Daoy (cell line): ENCODE measurements around the gene SH2D7. TPM values are rescaled to one million over a fixed set of nuclear protein-coding genes. Genes with fewer than 3 reads are reported as not detected.

Source experiments
- DNase-seq: peaks from one replicate; pipeline ENCODE4 v3.0.0-alpha.2; 2015; ENCODE audit warnings: low read depth
- total RNA-seq: library from RNA; depleted of rRNA; stranded (reverse); fragments of >200 nt; shearing (Covaris generic); gene quantifications from 2 replicates; pipeline ENCODE4 v1.2.3, GENCODE V29; 2014

The SH2D7 gene
- total RNA-seq, 1 experiment from 2014 or later = not detected

- peak; percentile 54 for DNase-seq
Measured at GRCh38 chr15:78061963-78062427, 30.4 kb upstream of the SH2D7 start.

GRCh38 chr15:78063217-78063616, 29.1 kb upstream of the SH2D7 start:
- DNase-seq = no peak

GRCh38 chr15:78063970-78064385, 28.4 kb upstream of the SH2D7 start:
- DNase-seq = no peak

DNA sequence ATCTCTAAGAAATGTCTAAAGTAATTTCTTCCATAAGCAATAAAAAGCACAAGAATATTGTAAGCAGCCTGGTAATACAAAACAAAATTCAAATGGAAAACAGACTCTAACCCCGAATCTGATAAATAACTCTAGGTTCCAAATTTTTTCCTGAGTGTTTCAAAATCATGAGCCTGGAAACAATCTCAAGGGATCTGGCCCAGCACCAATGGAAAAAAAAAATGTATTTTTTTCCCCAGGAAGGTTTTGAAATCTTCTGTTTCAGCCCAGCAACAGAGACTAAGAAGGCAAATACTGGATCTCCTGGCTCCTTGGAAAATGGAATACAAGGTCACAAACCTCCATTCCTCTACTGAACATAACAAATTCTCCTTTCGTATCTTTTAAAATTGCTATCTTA, 27.8 kb upstream of the SH2D7 start:
- DNase-seq = no peak

- DNase-seq = peak; percentile 91
Measured at GRCh38 chr15:78065284-78065872, 27.0 kb upstream of the SH2D7 start.

- no peak for DNase-seq
Measured at GRCh38 chr15:78065973-78066946, 26.1 kb upstream of the SH2D7 start.

DNA sequence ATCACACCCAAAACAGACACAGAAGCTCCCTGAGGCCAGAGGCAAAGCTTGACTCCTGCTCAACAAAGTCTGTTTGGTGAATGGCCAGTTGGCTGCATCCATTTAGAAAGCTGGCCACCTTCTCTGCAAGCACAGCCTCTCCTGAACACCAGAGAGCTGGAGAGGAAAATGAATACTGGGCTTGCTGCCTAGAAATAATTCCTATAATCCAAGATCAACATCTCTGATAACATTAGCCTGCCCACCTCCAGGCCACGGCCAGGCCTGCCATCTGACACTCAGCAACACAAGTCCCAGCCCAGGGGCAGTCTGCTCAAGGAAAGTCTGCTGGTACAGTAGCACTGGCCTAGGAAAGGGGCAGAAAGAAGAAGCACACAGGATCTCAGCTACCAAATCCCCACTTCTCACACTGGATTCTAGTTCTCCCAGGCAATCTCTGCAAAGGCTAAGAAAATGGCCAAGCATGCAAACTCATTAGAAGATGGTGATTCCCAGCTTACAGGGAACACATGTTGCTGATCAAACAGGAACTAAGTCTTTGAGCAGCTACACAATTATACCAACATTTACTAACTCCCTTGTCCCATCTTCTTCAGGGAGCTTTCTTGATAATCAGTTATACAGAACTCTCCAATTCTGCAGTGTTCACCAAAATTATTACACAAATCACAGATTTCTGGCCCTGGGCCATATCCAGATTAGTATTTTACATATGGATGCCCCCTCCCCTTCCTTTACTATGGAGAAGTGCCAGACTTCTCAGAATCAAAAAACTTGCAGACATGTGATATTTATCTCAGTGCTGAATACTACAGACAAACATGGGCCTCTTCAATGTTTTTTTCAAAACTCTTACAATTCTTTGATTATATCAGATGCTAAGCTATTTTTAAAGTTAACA, 24.8 kb upstream of the SH2D7 start:
- DNase-seq = no peak

GRCh38 chr15:78069052-78069414, 23.3 kb upstream of the SH2D7 start:
- DNase-seq = no peak

- no peak for DNase-seq
Measured at GRCh38 chr15:78069462-78070029, 22.8 kb upstream of the SH2D7 start.

DNA sequence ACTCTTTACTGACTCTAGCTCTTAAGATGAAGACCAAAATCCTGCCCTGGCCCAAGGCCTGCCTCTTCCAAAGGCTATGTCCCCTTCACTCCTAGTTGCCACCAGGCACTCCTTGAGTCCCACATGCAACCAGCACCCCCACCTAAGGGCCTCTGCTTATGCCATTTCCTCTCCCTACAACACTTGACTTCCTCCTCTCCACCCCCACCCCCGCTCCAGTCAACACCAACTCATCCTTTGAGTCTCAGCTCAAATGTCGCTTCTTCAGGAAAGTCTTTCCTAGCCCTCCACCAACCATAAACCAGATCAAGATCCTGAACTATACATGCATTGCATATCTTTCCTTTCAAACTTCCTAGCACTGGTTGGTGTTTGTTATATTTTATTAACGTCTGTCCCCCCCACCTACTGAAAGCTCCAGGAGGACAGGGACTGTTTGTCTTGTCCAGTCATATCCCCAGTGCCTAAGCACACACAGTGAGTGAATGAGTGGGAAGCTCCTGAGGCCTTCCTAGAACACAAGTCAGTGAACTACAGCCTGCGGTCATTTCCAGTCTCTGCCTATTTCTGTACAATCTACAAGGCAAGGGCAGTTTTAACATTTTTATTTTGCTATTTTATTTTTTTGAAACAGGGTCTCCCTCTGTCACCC, 22.2 kb upstream of the SH2D7 start:
- no peak for DNase-seq

DNA sequence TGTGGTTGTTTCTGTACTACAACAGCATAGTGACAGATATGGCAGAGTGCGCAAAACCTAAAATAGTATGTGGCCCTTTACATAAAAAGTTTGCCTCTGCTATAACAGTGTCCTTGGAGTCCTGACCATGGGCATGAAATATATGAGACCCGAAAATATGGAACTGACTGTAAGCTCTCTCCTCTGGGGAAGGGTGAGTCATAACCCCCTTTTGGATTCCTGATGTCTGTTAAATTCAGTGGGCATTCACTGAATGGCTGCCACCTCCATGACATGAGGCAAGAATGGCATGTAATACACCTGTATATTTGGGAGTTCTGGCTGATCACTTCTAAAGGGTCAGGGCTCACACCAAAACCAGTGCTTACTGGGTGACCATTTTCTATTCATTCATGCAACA, 21.0 kb upstream of the SH2D7 start:
- DNase-seq = no peak

GRCh38 chr15:78072080-78072892, 20.1 kb upstream of the SH2D7 start:
- no peak for DNase-seq

DNA sequence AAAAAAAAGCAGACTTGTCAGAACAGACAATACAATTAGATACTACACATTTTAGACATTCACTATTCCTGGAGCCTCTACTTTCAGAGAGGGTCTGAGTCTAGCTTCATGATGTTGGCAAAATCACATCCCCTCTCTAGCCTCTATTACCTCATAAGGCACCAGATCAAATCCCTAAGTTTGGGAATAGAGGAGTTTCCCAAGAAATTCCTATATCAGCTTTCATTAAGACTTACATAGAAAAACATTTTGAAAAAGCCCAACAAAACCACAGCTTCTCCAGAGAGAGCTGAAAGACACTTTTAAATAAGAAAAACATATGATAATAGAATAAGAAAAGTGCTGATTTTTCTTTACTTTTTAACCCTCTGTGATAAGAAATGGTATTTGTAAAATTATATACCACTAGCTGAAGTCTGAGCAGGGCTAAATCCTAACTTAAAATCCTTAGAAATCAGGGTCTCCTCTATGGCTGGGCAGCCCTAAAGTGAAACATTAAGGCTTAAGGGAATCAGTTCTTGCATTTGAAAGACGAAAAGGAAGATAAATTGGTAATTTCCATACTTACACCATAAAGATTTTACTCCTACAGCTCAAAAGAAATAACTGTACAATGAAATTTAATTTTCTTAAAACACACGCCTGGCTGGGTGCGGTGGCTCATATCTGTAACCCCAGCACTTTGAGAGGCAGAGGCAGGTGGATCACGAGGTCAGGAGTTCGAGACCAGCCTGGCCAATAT, 19.1 kb upstream of the SH2D7 start:
- no peak for DNase-seq

GRCh38 chr15:78075490-78076230, 16.7 kb upstream of the SH2D7 start:
- peak; percentile 75 for DNase-seq

GRCh38 chr15:78076231-78077052, 15.9 kb upstream of the SH2D7 start:
- DNase-seq = no peak

DNA sequence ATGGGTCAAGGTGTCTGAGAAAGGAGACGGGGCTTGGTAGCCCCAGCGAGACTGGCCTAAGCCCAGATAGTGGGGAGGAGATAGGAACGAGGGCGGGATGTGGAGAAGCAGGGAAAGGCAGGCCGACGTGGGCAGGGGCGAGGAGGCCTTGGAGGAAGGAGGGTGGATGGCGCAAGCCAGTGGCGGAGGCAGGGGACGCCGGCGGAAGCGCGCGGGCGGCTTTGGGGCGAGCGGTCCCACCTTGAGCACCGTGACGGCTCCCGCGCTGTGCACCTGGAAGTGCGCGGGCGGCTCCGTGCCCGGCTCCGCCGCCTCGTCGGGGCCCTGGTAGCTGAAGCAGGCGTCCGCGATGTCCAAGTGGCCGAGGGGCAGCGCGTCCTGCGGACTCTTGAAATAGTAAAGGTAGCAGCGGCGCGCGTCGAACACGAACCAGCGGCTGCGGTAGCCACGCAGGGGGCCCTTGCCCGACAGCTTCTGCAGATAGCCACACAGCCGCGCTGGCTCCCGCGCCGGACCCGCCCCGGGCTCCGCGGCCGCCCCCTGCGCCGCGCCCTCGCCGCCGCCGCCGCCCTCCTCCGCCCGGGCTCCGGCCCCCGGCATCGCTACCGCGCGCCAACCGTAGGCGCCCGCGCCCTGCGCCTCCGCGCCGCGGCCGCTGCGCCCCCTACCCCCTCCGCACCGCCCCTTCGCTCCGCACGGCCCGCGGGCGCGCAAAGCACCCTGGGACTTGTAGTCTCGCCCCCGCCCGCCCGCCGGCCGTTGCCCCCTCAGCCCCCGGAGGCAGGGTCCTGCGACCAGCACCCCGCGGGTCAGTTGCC, 15.1 kb upstream of the SH2D7 start, which contains the start of gene TBC1D2B:
Gene TBC1D2B, minus strand, starts transcription at position 659 of the 818 bp plus-strand sequence. Its CDS starts 59 bp downstream, at position 600.
- DNase-seq = peak; percentile 66

DNA sequence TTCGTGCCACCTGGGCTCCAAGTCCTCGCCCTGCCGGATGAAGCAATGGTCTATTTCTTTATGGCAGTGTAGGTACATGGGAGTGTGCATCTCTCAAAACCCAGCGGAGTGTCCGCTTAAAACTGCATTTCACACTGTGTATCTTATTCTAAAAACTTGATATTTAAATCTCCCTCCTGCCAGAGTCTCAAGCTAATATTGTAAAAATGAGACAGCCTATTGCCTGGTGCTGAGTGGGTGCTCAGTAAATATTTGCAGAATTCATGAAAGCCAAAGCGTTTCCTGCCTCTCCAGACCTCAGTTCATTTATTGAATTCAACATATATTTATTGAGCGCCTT, 14.5 kb upstream of the SH2D7 start:
- DNase-seq = no peak
